Epithelial cell of esophagus (primary cell): ENCODE results near the gene SH3BP4.

ENCODE experiments used
- DNase-seq: peaks from one replicate; pipeline ENCODE4 v3.0.0; 2010; ENCODE audit warnings: low read depth
- H3K4me3 ChIP-seq: 2 replicates; pipeline ENCODE4 v1.5.1; 2011; ENCODE audit warnings: mild to moderate bottlenecking, low read length, control low read depth
- TF ChIP-seq, protein P1 (sequence below): IDR thresholded peaks from 2 replicates; pipeline ENCODE4 v1.5.1; 2011; ENCODE audit warnings: low read depth, mild to moderate bottlenecking, low read length, control low read depth, inconsistent platforms; ENCODE audit not compliant: insufficient read depth; ENCODE audit errors: missing control alignments

The SH3BP4 gene

DNA sequence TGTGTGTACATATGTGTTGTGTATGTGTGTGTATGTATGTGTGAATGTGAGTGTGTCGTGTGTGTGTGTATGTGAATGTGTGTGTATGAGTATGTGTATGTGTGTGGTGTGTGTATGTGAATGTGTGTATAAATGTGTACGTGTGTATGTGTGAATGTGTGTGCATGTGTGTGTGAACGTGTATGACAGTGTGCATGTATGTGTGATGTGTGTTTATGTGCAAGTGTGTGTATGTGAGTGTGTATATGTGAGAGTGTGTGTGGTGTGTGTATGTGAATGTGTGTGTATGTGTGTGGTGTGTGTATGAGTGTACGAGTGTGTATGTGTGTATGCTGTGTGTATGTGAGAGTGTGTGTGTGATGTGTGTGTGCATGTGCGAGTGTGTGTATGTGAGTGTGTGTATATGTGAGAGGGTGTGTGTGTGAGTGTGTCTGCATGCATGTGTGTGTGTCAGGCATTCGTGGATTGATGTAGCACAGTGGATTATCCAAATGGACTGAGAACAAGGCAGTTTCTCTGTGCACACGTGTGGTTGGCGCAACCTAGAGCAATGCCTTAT is 127.2 kb downstream of the SH3BP4 start:
- TF ChIP-seq, protein P1, sequence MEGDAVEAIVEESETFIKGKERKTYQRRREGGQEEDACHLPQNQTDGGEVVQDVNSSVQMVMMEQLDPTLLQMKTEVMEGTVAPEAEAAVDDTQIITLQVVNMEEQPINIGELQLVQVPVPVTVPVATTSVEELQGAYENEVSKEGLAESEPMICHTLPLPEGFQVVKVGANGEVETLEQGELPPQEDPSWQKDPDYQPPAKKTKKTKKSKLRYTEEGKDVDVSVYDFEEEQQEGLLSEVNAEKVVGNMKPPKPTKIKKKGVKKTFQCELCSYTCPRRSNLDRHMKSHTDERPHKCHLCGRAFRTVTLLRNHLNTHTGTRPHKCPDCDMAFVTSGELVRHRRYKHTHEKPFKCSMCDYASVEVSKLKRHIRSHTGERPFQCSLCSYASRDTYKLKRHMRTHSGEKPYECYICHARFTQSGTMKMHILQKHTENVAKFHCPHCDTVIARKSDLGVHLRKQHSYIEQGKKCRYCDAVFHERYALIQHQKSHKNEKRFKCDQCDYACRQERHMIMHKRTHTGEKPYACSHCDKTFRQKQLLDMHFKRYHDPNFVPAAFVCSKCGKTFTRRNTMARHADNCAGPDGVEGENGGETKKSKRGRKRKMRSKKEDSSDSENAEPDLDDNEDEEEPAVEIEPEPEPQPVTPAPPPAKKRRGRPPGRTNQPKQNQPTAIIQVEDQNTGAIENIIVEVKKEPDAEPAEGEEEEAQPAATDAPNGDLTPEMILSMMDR: no peak
- no peak overlapping the region for H3K4me3 ChIP-seq
- no peak for DNase-seq

GRCh38 chr2:235080101-235080500 is 128.3 kb downstream of the SH3BP4 start:
- DNase-seq: peak; percentile 74
- H3K4me3 ChIP-seq: no peak overlapping the region
- TF ChIP-seq, protein P1: no peak

- TF ChIP-seq, protein P1: no peak
- no peak overlapping the region for H3K4me3 ChIP-seq
- DNase-seq: no peak
Measured at GRCh38 chr2:235082578-235083338, 130.9 kb downstream of the SH3BP4 start.

GRCh38 chr2:235083822-235084221 is 132.0 kb downstream of the SH3BP4 start:
- TF ChIP-seq, protein P1: no peak
- peak; percentile 27 for DNase-seq
- no peak overlapping the region for H3K4me3 ChIP-seq

GRCh38 chr2:235084424-235084823 is 132.6 kb downstream of the SH3BP4 start:
- TF ChIP-seq, protein P1: no peak
- no peak overlapping the region for H3K4me3 ChIP-seq
- no peak for DNase-seq

- TF ChIP-seq, protein P1: no peak
- no peak overlapping the region for H3K4me3 ChIP-seq
- peak; percentile 14 for DNase-seq
Measured at GRCh38 chr2:235085476-235085875, 133.7 kb downstream of the SH3BP4 start.
